Peyer's patch (tissue), 4 donors: ENCODE measurements around the gene MAGI3.

Experiments
- CTCF ChIP-seq, 6 experiments: fragments of 450-650 bp in 4 of 6; fragments of 200-600 bp in 2 of 6; sonication (generic) in 1 of 6; IDR thresholded peaks; one replicate each; pipeline ENCODE4 v1.5.1; 2017 to 2019; ENCODE audit warnings: antibody characterized with exemption in 6 of 6, mild to moderate bottlenecking in 3 of 6, moderate library complexity in 1 of 6
- POLR2A ChIP-seq, 2 donors: fragments of 450-650 bp; IDR thresholded peaks; one replicate each; pipeline ENCODE4 v1.5.1; 2017; ENCODE audit warnings: antibody characterized with exemption in 2 of 2, mild to moderate bottlenecking in 2 of 2, moderate library complexity in 2 of 2

GRCh38 chr1:113576271-113576670 is 186.0 kb downstream of the MAGI3 start:
- TF ChIP-seq CTCF (IDR thresholded peaks at IDR 0.05) (no peak), POLR2A (IDR thresholded peaks at IDR 0.05) (no peak)
